K562 (cell line): Measurements from ENCODE around the gene TSPAN18.

Experiments
- CREB1 ChIP-seq, 2 experiments: sonication (generic) in 1 of 2; formaldehyde crosslinking in 1 of 2; IDR thresholded peaks; 2 replicates each; pipeline versions ENCODE4 v1.6.1 to v1.8.0; 2012 to 2022; ENCODE audit warnings: inconsistent platforms in 1 of 2, mild to moderate bottlenecking in 1 of 2, missing genetic modification reagents in 1 of 2, moderate library complexity in 1 of 2
- HCFC1 ChIP-seq: IDR thresholded peaks from 2 replicates; pipeline ENCODE4 v1.6.1; 2012; ENCODE audit warnings: low read depth, low read length, improper control_type of control experiment
- PBX2 ChIP-seq, 2 experiments: IDR thresholded peaks in 1 of 2; conservative IDR thresholded peaks in 1 of 2; 2 replicates each; pipeline ENCODE4 v1.6.1; 2016; ENCODE audit warnings: low read depth in 2 of 2, mild to moderate bottlenecking in 1 of 2, missing compliant biosample characterization in 1 of 2, missing genetic modification characterization in 1 of 2, moderate library complexity in 1 of 2
- POLR2AphosphoS5 ChIP-seq: IDR thresholded peaks from 2 replicates; pipeline ENCODE4 v1.6.1; 2011; ENCODE audit warnings: mild to moderate bottlenecking, low read depth, low read length, moderate library complexity; ENCODE audit not compliant: control insufficient read depth, insufficient read depth
- SP1 ChIP-seq: sonication (generic); formaldehyde crosslinking; IDR thresholded peaks from 2 replicates; pipeline ENCODE4 v1.8.1; 2022; ENCODE audit warnings: mild to moderate bottlenecking, missing genetic modification reagents
- USF2 ChIP-seq: sonication (generic); formaldehyde crosslinking; IDR thresholded peaks from 2 replicates; pipeline ENCODE4 v1.5.0; 2020; ENCODE audit warnings: missing genetic modification reagents
- YBX1 ChIP-seq: fragments of 450-650 bp; IDR thresholded peaks from 2 replicates; pipeline ENCODE4 v1.7.1; 2016; ENCODE audit warnings: mild to moderate bottlenecking
- ZNF274 ChIP-seq: IDR thresholded peaks from 2 replicates; pipeline ENCODE4 v1.6.1; 2011; ENCODE audit warnings: low read depth, mild to moderate bottlenecking, low read length, moderate library complexity, borderline replicate concordance

- no peak for TF ChIP-seq PBX2 (CRISPR knock-in tag; IDR thresholded peaks at IDR 0.05; ENCODE audit: low read depth)
- no peak for TF ChIP-seq PBX2 (tag; conservative IDR thresholded peaks at IDR 0.05; ENCODE audit: low read depth)
- TF ChIP-seq SP1 (CRISPR knock-in tag) = no peak
- no peak for TF ChIP-seq USF2
- no peak for TF ChIP-seq YBX1
- no peak for TF ChIP-seq ZNF274
- TF ChIP-seq CREB1 (IDR thresholded peaks at IDR 0.05) = no peak
- no peak for TF ChIP-seq CREB1 (CRISPR knock-in tag; IDR thresholded peaks at IDR 0.05)
- TF ChIP-seq HCFC1 = no peak
- no peak for TF ChIP-seq POLR2AphosphoS5
These were observed 128.2 kb downstream of the TSPAN18 start for GRCh38 chr11:44854741-44855492.
